HepG2 (cell line): ENCODE data around the gene PHOSPHO2. TPM values are rescaled to one million over a fixed set of nuclear protein-coding genes. Genes with fewer than 3 reads are reported as not detected.

ENCODE experiments used
- DMAP1 ChIP-seq: IDR thresholded peaks from 2 replicates; pipeline ENCODE4 v1.6.1; 2016
- TBX2 ChIP-seq: sonication (generic); formaldehyde crosslinking; IDR thresholded peaks from 2 replicates; pipeline ENCODE4 v1.5.0; 2020; ENCODE audit warnings: missing genetic modification reagents, mild to moderate bottlenecking, borderline replicate concordance
- ZNF343 ChIP-seq: sonication (generic); formaldehyde crosslinking; IDR thresholded peaks from 2 replicates; pipeline ENCODE4 v1.4.0; 2020; ENCODE audit warnings: mild to moderate bottlenecking, missing genetic modification reagents
- polyA plus RNA-seq, 8 experiments: library from polyadenylated mRNA; depleted of rRNA in 3 of 8; stranded (reverse) in 7 of 8; unstranded in 1 of 8; fragments of >200 nt; fragmentation: Illumina TruSeq in 4 of 8; extraction: Trizol in 4 of 8; gene quantifications; 2 replicates each; pipeline versions ENCODE4 v1.2.1 to v1.2.3, GENCODE V29; 2011 to 2016; ENCODE audit warnings: low read depth in 4 of 8, missing spikeins in 1 of 8, mixed read lengths in 1 of 8; ENCODE audit not compliant: insufficient read depth in 1 of 8
- total RNA-seq, 5 experiments: library from RNA; depleted of rRNA; stranded (reverse); fragments of >200 nt; fragmentation: Illumina TruSeq; extraction: Trizol; gene quantifications; 2 replicates each; pipeline ENCODE4 v1.2.3, GENCODE V29; 2016; ENCODE audit warnings: low read depth in 1 of 5
- TF ChIP-seq, protein P1 (sequence below): IDR thresholded peaks from 2 replicates; pipeline ENCODE4 v1.6.1; 2018; ENCODE audit warnings: missing genetic modification reagents
- TF ChIP-seq, protein P2 (sequence below): fragments of 450-650 bp; IDR thresholded peaks from 2 replicates; pipeline ENCODE4 v1.6.1; 2017; ENCODE audit warnings: mild to moderate bottlenecking
- TF ChIP-seq, protein P3 (sequence below): sonication (generic); formaldehyde crosslinking; IDR thresholded peaks from 2 replicates; pipeline ENCODE4 v1.4.0; 2020; ENCODE audit warnings: mild to moderate bottlenecking, missing genetic modification reagents
- TF ChIP-seq, protein P4 (sequence below): sonication (generic); formaldehyde crosslinking; IDR thresholded peaks from 2 replicates; pipeline ENCODE4 v1.8.0; 2023; ENCODE audit warnings: mild to moderate bottlenecking, missing genetic modification reagents

The PHOSPHO2 gene
- total and polyA plus RNA-seq, 2 of the 13 experiments (the other 11 are each of a cell fraction or from before 2014, with no cell fraction given) = 6.1 to 11.4 TPM

DNA sequence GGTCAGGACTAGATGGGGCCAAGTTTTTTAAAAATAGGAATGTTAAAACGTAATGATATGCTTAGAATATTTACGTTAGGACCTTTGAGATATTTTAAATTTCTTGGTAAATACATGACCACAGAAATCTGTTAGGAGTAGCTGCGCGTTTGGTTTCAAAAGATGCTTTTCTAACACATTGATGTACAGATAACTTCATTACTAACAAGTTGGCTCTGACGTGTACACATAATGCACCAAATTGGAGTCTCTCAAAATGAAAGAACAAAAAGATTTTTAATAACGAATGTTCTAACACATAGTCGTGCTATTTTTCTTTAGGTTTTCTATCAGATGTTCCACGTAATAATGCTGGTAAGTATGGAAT is 608 bp downstream of the PHOSPHO2 start (continued):
- TF ChIP-seq, protein P1, sequence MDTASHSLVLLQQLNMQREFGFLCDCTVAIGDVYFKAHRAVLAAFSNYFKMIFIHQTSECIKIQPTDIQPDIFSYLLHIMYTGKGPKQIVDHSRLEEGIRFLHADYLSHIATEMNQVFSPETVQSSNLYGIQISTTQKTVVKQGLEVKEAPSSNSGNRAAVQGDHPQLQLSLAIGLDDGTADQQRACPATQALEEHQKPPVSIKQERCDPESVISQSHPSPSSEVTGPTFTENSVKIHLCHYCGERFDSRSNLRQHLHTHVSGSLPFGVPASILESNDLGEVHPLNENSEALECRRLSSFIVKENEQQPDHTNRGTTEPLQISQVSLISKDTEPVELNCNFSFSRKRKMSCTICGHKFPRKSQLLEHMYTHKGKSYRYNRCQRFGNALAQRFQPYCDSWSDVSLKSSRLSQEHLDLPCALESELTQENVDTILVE (CRISPR knock-in tag) = no peak
- no peak for TF ChIP-seq TBX2
- TF ChIP-seq, protein P2, sequence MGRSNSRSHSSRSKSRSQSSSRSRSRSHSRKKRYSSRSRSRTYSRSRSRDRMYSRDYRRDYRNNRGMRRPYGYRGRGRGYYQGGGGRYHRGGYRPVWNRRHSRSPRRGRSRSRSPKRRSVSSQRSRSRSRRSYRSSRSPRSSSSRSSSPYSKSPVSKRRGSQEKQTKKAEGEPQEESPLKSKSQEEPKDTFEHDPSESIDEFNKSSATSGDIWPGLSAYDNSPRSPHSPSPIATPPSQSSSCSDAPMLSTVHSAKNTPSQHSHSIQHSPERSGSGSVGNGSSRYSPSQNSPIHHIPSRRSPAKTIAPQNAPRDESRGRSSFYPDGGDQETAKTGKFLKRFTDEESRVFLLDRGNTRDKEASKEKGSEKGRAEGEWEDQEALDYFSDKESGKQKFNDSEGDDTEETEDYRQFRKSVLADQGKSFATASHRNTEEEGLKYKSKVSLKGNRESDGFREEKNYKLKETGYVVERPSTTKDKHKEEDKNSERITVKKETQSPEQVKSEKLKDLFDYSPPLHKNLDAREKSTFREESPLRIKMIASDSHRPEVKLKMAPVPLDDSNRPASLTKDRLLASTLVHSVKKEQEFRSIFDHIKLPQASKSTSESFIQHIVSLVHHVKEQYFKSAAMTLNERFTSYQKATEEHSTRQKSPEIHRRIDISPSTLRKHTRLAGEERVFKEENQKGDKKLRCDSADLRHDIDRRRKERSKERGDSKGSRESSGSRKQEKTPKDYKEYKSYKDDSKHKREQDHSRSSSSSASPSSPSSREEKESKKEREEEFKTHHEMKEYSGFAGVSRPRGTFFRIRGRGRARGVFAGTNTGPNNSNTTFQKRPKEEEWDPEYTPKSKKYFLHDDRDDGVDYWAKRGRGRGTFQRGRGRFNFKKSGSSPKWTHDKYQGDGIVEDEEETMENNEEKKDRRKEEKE = no peak
- TF ChIP-seq, protein P3, sequence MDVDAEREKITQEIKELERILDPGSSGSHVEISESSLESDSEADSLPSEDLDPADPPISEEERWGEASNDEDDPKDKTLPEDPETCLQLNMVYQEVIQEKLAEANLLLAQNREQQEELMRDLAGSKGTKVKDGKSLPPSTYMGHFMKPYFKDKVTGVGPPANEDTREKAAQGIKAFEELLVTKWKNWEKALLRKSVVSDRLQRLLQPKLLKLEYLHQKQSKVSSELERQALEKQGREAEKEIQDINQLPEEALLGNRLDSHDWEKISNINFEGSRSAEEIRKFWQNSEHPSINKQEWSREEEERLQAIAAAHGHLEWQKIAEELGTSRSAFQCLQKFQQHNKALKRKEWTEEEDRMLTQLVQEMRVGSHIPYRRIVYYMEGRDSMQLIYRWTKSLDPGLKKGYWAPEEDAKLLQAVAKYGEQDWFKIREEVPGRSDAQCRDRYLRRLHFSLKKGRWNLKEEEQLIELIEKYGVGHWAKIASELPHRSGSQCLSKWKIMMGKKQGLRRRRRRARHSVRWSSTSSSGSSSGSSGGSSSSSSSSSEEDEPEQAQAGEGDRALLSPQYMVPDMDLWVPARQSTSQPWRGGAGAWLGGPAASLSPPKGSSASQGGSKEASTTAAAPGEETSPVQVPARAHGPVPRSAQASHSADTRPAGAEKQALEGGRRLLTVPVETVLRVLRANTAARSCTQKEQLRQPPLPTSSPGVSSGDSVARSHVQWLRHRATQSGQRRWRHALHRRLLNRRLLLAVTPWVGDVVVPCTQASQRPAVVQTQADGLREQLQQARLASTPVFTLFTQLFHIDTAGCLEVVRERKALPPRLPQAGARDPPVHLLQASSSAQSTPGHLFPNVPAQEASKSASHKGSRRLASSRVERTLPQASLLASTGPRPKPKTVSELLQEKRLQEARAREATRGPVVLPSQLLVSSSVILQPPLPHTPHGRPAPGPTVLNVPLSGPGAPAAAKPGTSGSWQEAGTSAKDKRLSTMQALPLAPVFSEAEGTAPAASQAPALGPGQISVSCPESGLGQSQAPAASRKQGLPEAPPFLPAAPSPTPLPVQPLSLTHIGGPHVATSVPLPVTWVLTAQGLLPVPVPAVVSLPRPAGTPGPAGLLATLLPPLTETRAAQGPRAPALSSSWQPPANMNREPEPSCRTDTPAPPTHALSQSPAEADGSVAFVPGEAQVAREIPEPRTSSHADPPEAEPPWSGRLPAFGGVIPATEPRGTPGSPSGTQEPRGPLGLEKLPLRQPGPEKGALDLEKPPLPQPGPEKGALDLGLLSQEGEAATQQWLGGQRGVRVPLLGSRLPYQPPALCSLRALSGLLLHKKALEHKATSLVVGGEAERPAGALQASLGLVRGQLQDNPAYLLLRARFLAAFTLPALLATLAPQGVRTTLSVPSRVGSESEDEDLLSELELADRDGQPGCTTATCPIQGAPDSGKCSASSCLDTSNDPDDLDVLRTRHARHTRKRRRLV (CRISPR knock-in tag) = no peak
- TF ChIP-seq DMAP1 (CRISPR knock-in tag) = no peak
- TF ChIP-seq ZNF343 (CRISPR knock-in tag) = no peak
- TF ChIP-seq, protein P4, sequence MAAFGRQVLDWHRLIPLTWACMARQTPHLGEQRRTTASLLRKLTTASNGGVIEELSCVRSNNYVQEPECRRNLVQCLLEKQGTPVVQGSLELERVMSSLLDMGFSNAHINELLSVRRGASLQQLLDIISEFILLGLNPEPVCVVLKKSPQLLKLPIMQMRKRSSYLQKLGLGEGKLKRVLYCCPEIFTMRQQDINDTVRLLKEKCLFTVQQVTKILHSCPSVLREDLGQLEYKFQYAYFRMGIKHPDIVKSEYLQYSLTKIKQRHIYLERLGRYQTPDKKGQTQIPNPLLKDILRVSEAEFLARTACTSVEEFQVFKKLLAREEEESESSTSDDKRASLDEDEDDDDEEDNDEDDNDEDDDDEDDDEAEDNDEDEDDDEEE (CRISPR knock-in tag) = no peak
